ENCODE results near the gene CFDP1.

DNA sequence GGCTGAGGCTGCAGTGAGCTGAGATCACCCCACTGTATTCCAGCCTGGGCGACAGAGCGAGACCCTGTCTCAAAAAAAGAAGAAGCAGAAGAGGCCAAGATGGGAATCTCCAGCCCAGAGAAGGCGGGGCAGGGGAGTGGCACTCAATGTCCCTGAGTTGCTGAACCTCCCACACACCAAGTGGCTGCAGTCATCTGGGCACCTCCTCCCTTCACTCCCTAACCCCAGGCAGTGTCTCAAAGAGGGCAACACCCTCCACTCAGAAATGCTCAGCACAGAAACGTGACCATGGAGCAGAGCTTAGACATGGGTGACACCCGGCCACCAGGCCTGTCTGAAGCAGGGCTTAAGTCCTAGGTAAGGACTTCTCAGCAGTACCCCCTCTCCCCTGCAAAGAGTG, 145.6 kb downstream of the CFDP1 start:
- TF ChIP-seq CTCF (IDR thresholded peaks at IDR 0.05) = no peak
- TF ChIP-seq EP300 (IDR thresholded peaks at IDR 0.05) = no peak
